ENCODE results near the gene ZAR1L. TPM values are rescaled to one million over a fixed set of nuclear protein-coding genes. Genes with fewer than 3 reads are reported as not detected.

The ZAR1L gene
- total and polyA plus RNA-seq, 5 donors from 2014 or later = 0.16 TPM; not detected in 4

DNA sequence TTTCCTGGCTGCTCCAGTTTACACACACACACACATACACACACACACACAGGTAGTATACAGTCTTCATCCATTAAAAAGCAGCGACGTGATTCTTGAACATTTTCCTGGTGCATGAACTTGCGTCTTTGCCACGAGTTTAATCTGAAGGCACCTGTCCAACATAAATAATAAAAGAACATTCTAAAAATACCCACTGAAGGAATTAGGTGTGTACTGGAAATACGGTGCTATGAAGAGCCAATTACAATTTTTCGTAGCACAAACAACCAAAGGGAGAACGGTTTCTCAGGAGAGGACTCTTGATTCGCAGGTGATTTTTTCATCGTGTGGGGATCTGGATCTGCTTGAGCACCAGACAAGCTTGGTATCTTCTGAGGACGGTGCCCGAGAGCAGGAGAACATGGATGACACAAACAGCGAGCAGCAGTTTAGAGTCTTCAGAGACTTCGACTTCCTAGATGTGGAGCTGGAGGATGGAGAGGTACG is 61.2 kb downstream of the ZAR1L start:
- H3K36me3 ChIP-seq (ENCODE audit: control insufficient read depth, insufficient read depth, low read length) = no peaks in the 10 kb centered on the region
- no peak overlapping the region for H3K27ac ChIP-seq (ENCODE audit: insufficient read depth, low read length, poor library complexity, severe bottlenecking)
- H3K4me3 ChIP-seq (ENCODE audit: low read depth, low read length) = no peak overlapping the region
- no peaks in the 10 kb centered on the region for H3K4me1 Mint-ChIP-seq
- H3K9me3 Mint-ChIP-seq = no peaks in the 10 kb centered on the region
- no peaks in the 10 kb centered on the region for H3K36me3 Mint-ChIP-seq
- H3K27me3 Mint-ChIP-seq = no peaks in the 10 kb centered on the region
- H3K9me3 ChIP-seq (ENCODE audit: control insufficient read depth in 2 of 2, low read length in 2 of 2) = no peaks in the 10 kb centered on the region
- DNase-seq (no peak), ATAC-seq (ENCODE audit: low read depth in 2 of 2) (no peak)
- no peaks in the 10 kb centered on the region for H3K27me3 ChIP-seq (ENCODE audit: control insufficient read depth, insufficient read depth, low read length)
- H3K4me3 Mint-ChIP-seq = no peak overlapping the region
- H3K27ac Mint-ChIP-seq = no peak overlapping the region
- H3K4me1 ChIP-seq (ENCODE audit: control insufficient read depth, insufficient read depth, low read length, poor library complexity, severe bottlenecking) = no peaks in the 10 kb centered on the region

Other genes with a start within 250 kb of the ZAR1L start
- gene BRCA2, start 145 bp upstream of the ZAR1L start, total RNA-seq = 7.6 TPM
- gene BRCA2, start 145 bp upstream of the ZAR1L start, polyA plus RNA-seq = 1 to 10 TPM; 1.3 to 2.5 (median 1.9) TPM
- 48.5 TPM for gene N4BP2L1, start 112.8 kb upstream of the ZAR1L start, total RNA-seq
- gene N4BP2L1, start 112.8 kb upstream of the ZAR1L start, polyA plus RNA-seq = 10 to 100 TPM; 55.8 to 65.7 (median 61.5) TPM
- gene N4BP2L2, start 223.4 kb upstream of the ZAR1L start, total RNA-seq = 242 TPM
- gene N4BP2L2, start 223.4 kb upstream of the ZAR1L start, polyA plus RNA-seq = 100 to 1,000 TPM; 161 to 214 (median 193) TPM

Data from CD4-positive, CD25-positive, alpha-beta regulatory T cell (primary cell).